Natural killer cell treated with Interleukin-12 subunit alpha and Interleukin-12 subunit beta and Interleukin-15 and Interleukin-18, amount 100 ng/mL, for 72 hours (primary cell): ENCODE measurements around the gene NCKIPSD. TPM values are rescaled to one million over a fixed set of nuclear protein-coding genes. Genes with fewer than 3 reads are reported as not detected.

ENCODE experiments used
- ATAC-seq, 2 donors: fragments of 150-1000 bp; cut with Tn5 transposase in 1 of 2; sonication (Bioruptor Pico), chemical (Tn5 transposase) in 1 of 2; 2 replicates each; pipeline ENCODE4 v1.10.0; 2021
- DNase-seq: peaks from one replicate; pipeline ENCODE4 v3.0.0; 2022; ENCODE audit warnings: low spot score
- H3K27ac Mint-ChIP-seq, 2 donors: 1 replicate in 1 of 2; 2 replicates in 1 of 2; pipeline ENCODE4 v1.8.0; 2022; ENCODE audit warnings: mixed read lengths in 2 of 2, mild to moderate bottlenecking in 1 of 2, moderate library complexity in 1 of 2
- H3K27me3 Mint-ChIP-seq, 2 donors: 1 replicate in 1 of 2; 2 replicates in 1 of 2; pipeline ENCODE4 v1.8.0; 2022; ENCODE audit warnings: mixed read lengths in 2 of 2
- H3K36me3 Mint-ChIP-seq: one replicate; pipeline ENCODE4 v1.8.0; 2022; ENCODE audit warnings: mixed read lengths
- H3K4me1 Mint-ChIP-seq, 2 donors: 1 replicate in 1 of 2; 2 replicates in 1 of 2; pipeline ENCODE4 v1.8.0; 2022; ENCODE audit warnings: low read depth in 2 of 2, mixed read lengths in 2 of 2, mild to moderate bottlenecking in 1 of 2
- H3K4me3 Mint-ChIP-seq: one replicate; pipeline ENCODE4 v1.8.0; 2022; ENCODE audit warnings: mixed read lengths
- H3K9me3 Mint-ChIP-seq: 2 replicates; pipeline ENCODE4 v1.8.0; 2022; ENCODE audit warnings: mixed read lengths
- total RNA-seq, 2 donors: library from RNA; stranded (reverse); gene quantifications; one replicate each; pipeline ENCODE4 v1.2.3, GENCODE V29; 2022

Gene NCKIPSD
- total RNA-seq, 2 donors from 2014 or later = 22.7 to 37.0 TPM

- H3K27ac Mint-ChIP-seq = no peak overlapping the region
- H3K36me3 Mint-ChIP-seq = no peaks in the 10 kb centered on the region
- H3K4me3 Mint-ChIP-seq = no peak overlapping the region
- H3K9me3 Mint-ChIP-seq = no peaks in the 10 kb centered on the region
- no peaks in the 10 kb centered on the region for H3K4me1 Mint-ChIP-seq
- DNase-seq (no peak), ATAC-seq (no peak)
- no peaks in the 10 kb centered on the region for H3K27me3 Mint-ChIP-seq
These were observed 44.3 kb downstream of the NCKIPSD start for GRCh38 chr3:48641396-48641795.

- Mint-ChIP-seq H3K36me3 (no peaks in the 10 kb centered on the region), H3K4me3 (no peak overlapping the region), H3K27ac (no peak overlapping the region), H3K27me3 (no peaks in the 10 kb centered on the region), H3K4me1 (peaks cover 0 to 3% of the 10 kb centered on the region in 2 donors), H3K9me3 (no peaks in the 10 kb centered on the region)
- no peak for ATAC-seq
- no peak for DNase-seq
These were observed 45.6 kb downstream of the NCKIPSD start for GRCh38 chr3:48639944-48640606.

- H3K27ac Mint-ChIP-seq = no peak overlapping the region
- DNase-seq = no peak
- no peak for ATAC-seq
- no peaks in the 10 kb centered on the region for H3K27me3 Mint-ChIP-seq
- no peak overlapping the region for H3K4me3 Mint-ChIP-seq
- peaks cover 7 to 9% of the 10 kb centered on the region in 2 donors for H3K4me1 Mint-ChIP-seq
- no peaks in the 10 kb centered on the region for H3K9me3 Mint-ChIP-seq
- no peaks in the 10 kb centered on the region for H3K36me3 Mint-ChIP-seq
These were observed 48.4 kb downstream of the NCKIPSD start for GRCh38 chr3:48637305-48637704.

- H3K27me3 Mint-ChIP-seq = no peaks in the 10 kb centered on the region
- peak overlapping the region in 1 of 2 donors; percentile 72 for H3K27ac Mint-ChIP-seq
- DNase-seq (no peak), ATAC-seq (no peak)
- peak overlapping the region; percentile 81 for H3K4me3 Mint-ChIP-seq
- H3K36me3 Mint-ChIP-seq = no peaks in the 10 kb centered on the region
- H3K4me1 Mint-ChIP-seq = peaks cover 7 to 9% of the 10 kb centered on the region in 2 donors
- no peaks in the 10 kb centered on the region for H3K9me3 Mint-ChIP-seq
These were observed 49.5 kb downstream of the NCKIPSD start for GRCh38 chr3:48636149-48636655.

GRCh38 chr3:48635222-48636021, 50.3 kb downstream of the NCKIPSD start, which contains the start of gene SLC26A6:
SLC26A6 (minus strand) TSS chr3:48635461; CDS start chr3:48635393, 68 bp downstream.
- Mint-ChIP-seq H3K4me3 (peak within 1 kb of the TSS; percentile 81), H3K9me3 (no peaks in the 10 kb centered on the region), H3K4me1 (peaks cover 7 to 9% of the 10 kb centered on the region in 2 donors), H3K27ac (peak within 1 kb of the TSS in 1 of 2 donors; percentile 72), H3K27me3 (no peaks in the 10 kb centered on the region), H3K36me3 (no peaks in the 10 kb centered on the region)
- peak; percentile 98 for ATAC-seq
- peak; percentile 99 for DNase-seq

- H3K27ac Mint-ChIP-seq = peak overlapping the region in 1 of 2 donors; percentile 21
- peak; percentile 26 to 31 for ATAC-seq
These were observed 51.0 kb downstream of the NCKIPSD start for GRCh38 chr3:48634661-48635221.

GRCh38 chr3:48633743-48634142, 52.0 kb downstream of the NCKIPSD start:
- no peaks in the 10 kb centered on the region for H3K27me3 Mint-ChIP-seq
- ATAC-seq = no peak
- no peaks in the 10 kb centered on the region for H3K36me3 Mint-ChIP-seq
- H3K4me1 Mint-ChIP-seq = peaks cover 7 to 13% of the 10 kb centered on the region in 2 donors
- H3K4me3 Mint-ChIP-seq = peak overlapping the region; percentile 81
- no peaks in the 10 kb centered on the region for H3K9me3 Mint-ChIP-seq
- no peak for DNase-seq
- H3K27ac Mint-ChIP-seq = no peak overlapping the region

More at GRCh38 chr3:48634661-48635221, 51.0 kb downstream of the NCKIPSD start:
- Mint-ChIP-seq H3K9me3 (no peaks in the 10 kb centered on the region), H3K27me3 (no peaks in the 10 kb centered on the region), H3K4me3 (peak overlapping the region; percentile 81), H3K4me1 (peaks cover 7 to 9% of the 10 kb centered on the region in 2 donors), H3K36me3 (no peaks in the 10 kb centered on the region)
- DNase-seq = peak; percentile 75

GRCh38 chr3:48633256-48633655, 52.5 kb downstream of the NCKIPSD start:
- H3K4me1 Mint-ChIP-seq = peaks cover 7 to 15% of the 10 kb centered on the region in 2 donors
- no peak overlapping the region for H3K27ac Mint-ChIP-seq
- DNase-seq = peak; percentile 48
- ATAC-seq = no peak
- no peaks in the 10 kb centered on the region for H3K9me3 Mint-ChIP-seq
- no peaks in the 10 kb centered on the region for H3K36me3 Mint-ChIP-seq
- H3K27me3 Mint-ChIP-seq = no peaks in the 10 kb centered on the region
- H3K4me3 Mint-ChIP-seq = no peak overlapping the region

GRCh38 chr3:48631516-48632448, 53.9 kb downstream of the NCKIPSD start:
- no peak overlapping the region for H3K27ac Mint-ChIP-seq
- peak; percentile 60 for DNase-seq
- no peak overlapping the region for H3K4me3 Mint-ChIP-seq
- no peaks in the 10 kb centered on the region for H3K9me3 Mint-ChIP-seq
- peaks cover 10% of the 10 kb centered on the region for H3K36me3 Mint-ChIP-seq
- peaks cover 7 to 15% of the 10 kb centered on the region in 2 donors for H3K4me1 Mint-ChIP-seq
- no peaks in the 10 kb centered on the region for H3K27me3 Mint-ChIP-seq
- ATAC-seq = no peak

- no peak overlapping the region for H3K4me3 Mint-ChIP-seq
- ATAC-seq (no peak), DNase-seq (peak; percentile 42)
- no peaks in the 10 kb centered on the region for H3K9me3 Mint-ChIP-seq
- peaks cover 10% of the 10 kb centered on the region for H3K36me3 Mint-ChIP-seq
- H3K4me1 Mint-ChIP-seq = peaks cover 7 to 15% of the 10 kb centered on the region in 2 donors
- H3K27ac Mint-ChIP-seq = no peak overlapping the region
- no peaks in the 10 kb centered on the region for H3K27me3 Mint-ChIP-seq
These were observed 54.9 kb downstream of the NCKIPSD start for GRCh38 chr3:48630833-48631232.

GRCh38 chr3:48630407-48630806, 55.3 kb downstream of the NCKIPSD start:
- Mint-ChIP-seq H3K27ac (no peak overlapping the region), H3K4me1 (peaks cover 7 to 13% of the 10 kb centered on the region in 2 donors)

GRCh38 chr3:48629894-48630293, 55.8 kb downstream of the NCKIPSD start:
- peak; percentile 46 for DNase-seq

More at GRCh38 chr3:48630407-48630806, 55.3 kb downstream of the NCKIPSD start:
- DNase-seq = peak; percentile 18
- no peak for ATAC-seq
- H3K36me3 Mint-ChIP-seq = peaks cover 10% of the 10 kb centered on the region
- no peaks in the 10 kb centered on the region for H3K9me3 Mint-ChIP-seq
- no peak overlapping the region for H3K4me3 Mint-ChIP-seq
- H3K27me3 Mint-ChIP-seq = no peaks in the 10 kb centered on the region

More at GRCh38 chr3:48629894-48630293, 55.8 kb downstream of the NCKIPSD start:
- no peaks in the 10 kb centered on the region for H3K27me3 Mint-ChIP-seq
- peaks cover 10% of the 10 kb centered on the region for H3K36me3 Mint-ChIP-seq
- no peak overlapping the region for H3K4me3 Mint-ChIP-seq
- no peak for ATAC-seq
- peaks cover 7 to 12% of the 10 kb centered on the region in 2 donors for H3K4me1 Mint-ChIP-seq
- H3K27ac Mint-ChIP-seq = no peak overlapping the region
- no peaks in the 10 kb centered on the region for H3K9me3 Mint-ChIP-seq
